Sigmoid colon (tissue), 7 donors: ENCODE results near the gene SH2D6. TPM values are rescaled to one million over a fixed set of nuclear protein-coding genes. Genes with fewer than 3 reads are reported as not detected.
"Not testable (repeated sequence)": the region's sequence is repeated elsewhere in the genome, so short reads cannot be mapped to it uniquely, and the experiment has no call there.

Experiments
- DNase-seq: peaks from one replicate; pipeline ENCODE4 v3.0.0-alpha.2; 2019
- H3K27ac ChIP-seq, 4 donors: fragments of 200-600 bp; sonication (generic); one replicate each; pipeline ENCODE4 v1.5.1; 2016 to 2019; ENCODE audit warnings: mild to moderate bottlenecking in 1 of 4
- H3K27me3 ChIP-seq, 3 donors: fragments of 200-600 bp; sonication (generic); one replicate each; pipeline ENCODE4 v1.5.1; 2019; ENCODE audit warnings: mild to moderate bottlenecking in 1 of 3
- H3K36me3 ChIP-seq, 4 donors: fragments of 200-600 bp; sonication (generic); one replicate each; pipeline ENCODE4 v1.5.1; 2016 to 2019
- H3K4me1 ChIP-seq, 4 donors: fragments of 200-600 bp; sonication (generic); one replicate each; pipeline ENCODE4 v1.5.1; 2017 to 2019
- H3K4me3 ChIP-seq, 4 donors: fragments of 200-600 bp; sonication (generic); one replicate each; pipeline ENCODE4 v1.5.1; 2017 to 2019; ENCODE audit warnings: mild to moderate bottlenecking in 2 of 4, moderate library complexity in 1 of 4
- H3K9me3 ChIP-seq, 4 donors: fragments of 200-600 bp in 3 of 4; sonication (generic) in 3 of 4; one replicate each; pipeline versions ENCODE4 v1.5.1 to v1.6.1; 2013 to 2019
- EP300 ChIP-seq, 4 donors: sonication (generic); formaldehyde crosslinking; IDR thresholded peaks; one replicate each; pipeline ENCODE4 v1.6.1; 2017; ENCODE audit warnings: antibody characterized with exemption in 4 of 4
- POLR2A ChIP-seq, 2 donors: fragments of 450-650 bp; IDR thresholded peaks; one replicate each; pipeline ENCODE4 v1.6.1; 2016; ENCODE audit warnings: antibody characterized with exemption in 2 of 2, mild to moderate bottlenecking in 2 of 2, moderate library complexity in 2 of 2
- POLR2AphosphoS5 ChIP-seq, 4 donors: sonication (generic); formaldehyde crosslinking; IDR thresholded peaks; one replicate each; pipeline ENCODE4 v1.6.1; 2017; ENCODE audit warnings: antibody characterized with exemption in 4 of 4
- WGBS, 2 donors: extraction: QIAGEN DNeasy Blood & Tissue Kit; methylation state at CpG; one replicate each; pipeline ENCODE4 v1.1.7; 2013; 5-methylcytosine and 5-hydroxymethylcytosine counted together
- intact Hi-C: fragments of 100-400 bp; cut with DNase I; formaldehyde crosslinking; loops from one replicate; pipeline ENCODE4 v1.15.1; 2023
- polyA plus RNA-seq, 3 donors: library from polyadenylated mRNA; stranded (reverse); fragments of 200-250 nt; gene quantifications; one replicate each; pipeline ENCODE4 v1.2.3, GENCODE V29; 2013
- total RNA-seq, 4 donors: library from RNA; depleted of rRNA; stranded (reverse); fragments of >200 nt; gene quantifications; one replicate each; pipeline ENCODE4 v1.1.0, GENCODE V29; 2016
- TF ChIP-seq, protein P1 (sequence below), 4 experiments: fragments of 450-650 bp in 3 of 4; fragments of 200-600 bp in 1 of 4; IDR thresholded peaks; one replicate each; pipeline ENCODE4 v1.5.1; 2016 to 2019; ENCODE audit warnings: antibody characterized with exemption in 4 of 4, mild to moderate bottlenecking in 3 of 4, moderate library complexity in 2 of 4
- donor health status: healthy with polysubstance abuse.
- donor health status: Bipolar disorder and iron deficiency.
- donor health status: healthy.

Gene SH2D6
- total and polyA plus RNA-seq, 7 donors, result 2.8 to 14.6 (median 11.4) TPM; not detected in 4

DNA sequence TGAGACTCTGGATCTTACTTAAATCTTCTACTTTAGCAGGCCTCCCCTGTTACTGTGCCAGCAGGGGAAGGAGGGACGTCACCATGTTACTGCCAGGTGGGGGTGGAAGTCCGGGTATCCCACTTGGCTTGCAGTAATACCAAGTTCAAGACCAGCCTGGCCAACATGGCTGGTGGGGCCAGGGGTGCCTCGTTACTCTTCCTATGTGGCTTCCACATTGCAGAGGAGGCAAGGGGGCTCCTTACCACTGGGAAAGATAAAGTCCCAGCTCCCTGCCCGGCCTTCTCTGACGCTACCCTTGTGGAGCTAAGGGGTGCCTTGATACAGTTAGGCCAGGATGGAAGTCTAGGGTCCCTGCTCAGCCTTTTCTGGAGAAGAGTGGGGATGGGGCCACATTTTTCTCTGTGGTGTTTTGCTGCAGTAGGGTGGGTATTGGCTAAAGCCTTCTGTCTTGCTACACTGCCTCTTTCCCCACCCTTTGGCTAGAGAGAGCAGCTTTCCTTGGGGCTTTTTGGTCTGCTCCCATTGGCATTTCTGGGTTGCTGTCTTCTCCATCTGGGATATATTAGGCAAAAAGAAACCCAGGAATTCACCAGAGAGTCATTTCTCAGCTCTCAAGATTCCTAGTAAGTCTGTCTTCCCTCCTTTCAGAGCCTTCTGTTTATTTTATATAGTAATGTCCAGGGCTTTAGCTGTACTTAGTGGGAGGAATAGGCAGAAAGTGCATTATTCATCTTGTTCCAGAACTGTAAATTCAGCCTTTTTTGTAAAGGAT is 42.0 kb upstream of the SH2D6 start:
- 94 to 96% methylated on average over 5 of the region's 5 CpGs for WGBS, 2 donors
- TF ChIP-seq POLR2A (IDR thresholded peaks at IDR 0.05), result no peak
- no peak for TF ChIP-seq EP300 (IDR thresholded peaks at IDR 0.05)
- TF ChIP-seq, protein P1, sequence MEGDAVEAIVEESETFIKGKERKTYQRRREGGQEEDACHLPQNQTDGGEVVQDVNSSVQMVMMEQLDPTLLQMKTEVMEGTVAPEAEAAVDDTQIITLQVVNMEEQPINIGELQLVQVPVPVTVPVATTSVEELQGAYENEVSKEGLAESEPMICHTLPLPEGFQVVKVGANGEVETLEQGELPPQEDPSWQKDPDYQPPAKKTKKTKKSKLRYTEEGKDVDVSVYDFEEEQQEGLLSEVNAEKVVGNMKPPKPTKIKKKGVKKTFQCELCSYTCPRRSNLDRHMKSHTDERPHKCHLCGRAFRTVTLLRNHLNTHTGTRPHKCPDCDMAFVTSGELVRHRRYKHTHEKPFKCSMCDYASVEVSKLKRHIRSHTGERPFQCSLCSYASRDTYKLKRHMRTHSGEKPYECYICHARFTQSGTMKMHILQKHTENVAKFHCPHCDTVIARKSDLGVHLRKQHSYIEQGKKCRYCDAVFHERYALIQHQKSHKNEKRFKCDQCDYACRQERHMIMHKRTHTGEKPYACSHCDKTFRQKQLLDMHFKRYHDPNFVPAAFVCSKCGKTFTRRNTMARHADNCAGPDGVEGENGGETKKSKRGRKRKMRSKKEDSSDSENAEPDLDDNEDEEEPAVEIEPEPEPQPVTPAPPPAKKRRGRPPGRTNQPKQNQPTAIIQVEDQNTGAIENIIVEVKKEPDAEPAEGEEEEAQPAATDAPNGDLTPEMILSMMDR (IDR thresholded peaks at IDR 0.05), result no peak
- TF ChIP-seq POLR2AphosphoS5 (IDR thresholded peaks at IDR 0.05), result no peak
- H3K27me3 ChIP-seq, result no peaks in the 10 kb centered on the region
- intact Hi-C loops, result no loop called here
- no peaks in the 10 kb centered on the region for H3K4me1 ChIP-seq
- no peak overlapping the region for H3K4me3 ChIP-seq
- no peak for DNase-seq
- no peak overlapping the region for H3K27ac ChIP-seq
- peaks cover 0 to 60% (median 10%) of the 10 kb centered on the region in 4 donors for H3K36me3 ChIP-seq
- no peaks in the 10 kb centered on the region for H3K9me3 ChIP-seq

DNA sequence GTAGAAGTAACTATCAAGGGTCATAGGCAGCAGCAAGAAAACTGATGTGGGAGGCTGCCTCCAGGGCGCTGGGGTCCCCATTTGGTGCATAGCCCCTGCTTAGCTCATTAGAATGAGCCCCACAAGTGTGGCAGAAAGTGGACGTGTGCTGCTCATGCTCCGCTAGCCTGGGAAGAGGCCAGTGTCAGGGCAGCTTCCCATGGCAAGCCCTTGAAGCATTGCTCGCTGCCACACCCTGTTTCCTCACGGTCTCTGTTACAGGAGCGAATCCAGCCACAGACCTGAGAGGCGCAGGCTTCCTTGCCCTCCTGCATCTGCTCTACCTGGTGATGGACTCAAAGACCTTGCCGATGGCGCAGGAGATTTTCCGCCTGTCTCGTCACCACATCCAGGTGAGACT is 41.4 kb upstream of the SH2D6 start:
- H3K27ac ChIP-seq, result no peak overlapping the region

DNA sequence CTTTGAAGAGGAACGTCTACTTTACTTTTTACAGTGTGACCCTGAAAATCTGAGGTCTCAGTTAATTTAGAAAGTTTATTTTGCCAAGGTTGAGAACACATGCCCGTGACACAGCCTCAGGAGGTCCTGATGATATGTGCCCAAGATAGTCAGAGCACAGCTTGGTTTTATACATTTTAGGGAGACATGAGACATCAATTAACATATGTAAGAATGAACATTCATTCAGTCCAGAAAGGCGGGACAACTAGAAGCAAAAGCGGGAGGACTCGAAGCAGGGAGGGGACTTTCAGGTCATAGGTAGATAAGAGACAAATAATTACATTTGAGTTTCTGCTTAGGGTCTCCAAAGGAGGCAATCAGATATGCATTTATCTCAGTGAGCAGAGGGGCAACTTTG is 40.3 kb upstream of the SH2D6 start:
- H3K4me3 ChIP-seq, result no peak overlapping the region
- H3K27ac ChIP-seq, result no peak overlapping the region
- intact Hi-C loops, result no loop called here
- H3K9me3 ChIP-seq, result no peaks in the 10 kb centered on the region
- H3K4me1 ChIP-seq, result no peaks in the 10 kb centered on the region
- TF ChIP-seq, protein P1 (IDR thresholded peaks at IDR 0.05), result no peak
- no peak for TF ChIP-seq EP300 (IDR thresholded peaks at IDR 0.05)
- no peak for TF ChIP-seq POLR2A (IDR thresholded peaks at IDR 0.05)
- H3K27me3 ChIP-seq, result no peaks in the 10 kb centered on the region
- 94 to 95% methylated on average over 5 of the region's 5 CpGs for WGBS, 2 donors
- DNase-seq, result no peak
- peaks cover 0 to 60% (median 9%) of the 10 kb centered on the region in 4 donors for H3K36me3 ChIP-seq

More for the DNA sequence above, 41.4 kb upstream of the SH2D6 start:
- no peaks in the 10 kb centered on the region for H3K9me3 ChIP-seq
- H3K36me3 ChIP-seq, result peaks cover 0 to 58% (median 9%) of the 10 kb centered on the region in 4 donors
- no peak for DNase-seq
- 94% methylated on average over 11 of the region's 11 CpGs for WGBS, 2 donors
- H3K4me1 ChIP-seq, result no peaks in the 10 kb centered on the region
- no peaks in the 10 kb centered on the region for H3K27me3 ChIP-seq
- intact Hi-C loops, result no loop called here
- no peak overlapping the region for H3K4me3 ChIP-seq
- no peak for TF ChIP-seq EP300 (IDR thresholded peaks at IDR 0.05)
- no peak for TF ChIP-seq POLR2A (IDR thresholded peaks at IDR 0.05)

DNA sequence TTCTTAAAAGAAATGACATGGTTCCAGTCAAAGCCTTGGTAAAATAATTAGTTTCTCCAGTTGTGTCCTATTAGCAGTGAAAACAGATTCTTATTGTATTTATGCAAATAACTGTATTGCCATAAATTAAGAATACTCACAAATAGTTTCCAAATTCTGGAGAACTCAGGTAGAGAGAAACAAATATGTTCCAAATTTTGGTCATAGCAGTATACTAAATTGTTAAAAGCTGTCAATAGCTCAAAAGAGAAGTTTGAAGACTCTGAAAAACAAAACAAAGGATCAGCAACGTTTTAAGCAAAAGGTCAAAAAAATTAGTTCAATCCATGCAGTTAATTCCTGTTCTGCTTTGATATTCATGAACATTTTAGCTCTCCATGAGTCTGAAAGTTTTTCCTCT is 38.5 kb upstream of the SH2D6 start:
- no peak overlapping the region for H3K27ac ChIP-seq
- no peak for DNase-seq
- H3K4me3 ChIP-seq, result no peak overlapping the region
- no peaks in the 10 kb centered on the region for H3K4me1 ChIP-seq
- peaks cover 0 to 78% (median 9%) of the 10 kb centered on the region in 4 donors for H3K36me3 ChIP-seq
- TF ChIP-seq POLR2A (IDR thresholded peaks at IDR 0.05) (no peak), EP300 (IDR thresholded peaks at IDR 0.05) (no peak), POLR2AphosphoS5 (IDR thresholded peaks at IDR 0.05) (no peak)
- TF ChIP-seq, protein P1 (IDR thresholded peaks at IDR 0.05), result no peak
- 85 to 88% methylated on average over 1 of the region's 1 CpG for WGBS, 2 donors
- intact Hi-C loops, result no loop called here
- H3K27me3 ChIP-seq, result no peaks in the 10 kb centered on the region
- no peaks in the 10 kb centered on the region for H3K9me3 ChIP-seq

DNA sequence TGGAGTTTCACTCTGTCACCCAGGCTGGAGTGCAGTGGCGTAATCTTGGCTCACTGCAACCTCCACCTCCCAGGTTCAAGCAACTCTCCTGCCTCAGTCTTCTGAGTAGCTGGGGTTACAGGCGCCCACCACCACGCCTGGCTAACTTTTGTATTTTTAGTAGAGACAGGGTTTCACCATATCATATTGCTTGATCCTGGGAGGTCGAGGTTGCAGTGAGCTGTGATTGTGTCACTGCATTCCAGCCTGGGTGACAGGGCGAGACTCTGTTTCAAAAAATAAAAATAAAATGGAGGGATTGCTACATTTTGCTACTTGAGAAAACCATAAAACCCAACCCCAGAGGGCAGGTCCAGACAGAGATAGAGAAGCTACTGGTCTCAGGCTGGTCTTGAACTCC is 35.4 kb upstream of the SH2D6 start:
- H3K36me3 ChIP-seq, result peaks cover 0 to 83% (median 13%) of the 10 kb centered on the region in 4 donors
- H3K9me3 ChIP-seq, H3K27ac ChIP-seq, H3K27me3 ChIP-seq, DNase-seq, H3K4me1 ChIP-seq, H3K4me3 ChIP-seq, intact Hi-C loops: not testable (repeated sequence)
- WGBS, 2 donors, result 92 to 95% methylated on average over 5 of the region's 5 CpGs

DNA sequence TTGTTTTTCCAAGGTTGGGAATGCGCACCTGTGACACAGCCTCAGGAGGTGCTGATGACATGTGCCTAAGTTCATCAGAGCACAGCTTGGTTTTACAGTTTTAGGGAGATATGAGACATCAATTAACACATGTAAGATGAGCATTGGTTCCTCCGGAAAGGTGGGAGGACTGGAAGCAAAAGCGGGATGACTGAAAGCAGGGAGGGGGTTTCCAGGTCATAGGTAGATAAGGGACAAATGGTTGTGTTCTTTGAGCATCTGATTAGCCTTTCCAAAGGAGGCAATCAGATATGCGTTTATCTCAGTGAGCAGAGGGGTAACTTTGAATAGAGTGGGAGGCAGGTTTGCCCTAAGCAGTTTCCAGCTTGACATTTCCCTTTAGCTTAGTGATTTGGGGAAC is 34.7 kb upstream of the SH2D6 start:
- Histone ChIP-seq H3K27ac (no peak overlapping the region), H3K27me3 (no peaks in the 10 kb centered on the region), H3K4me1 (no peaks in the 10 kb centered on the region), H3K36me3 (peaks cover 0 to 83% (median 10%) of the 10 kb centered on the region in 4 donors), H3K9me3 (no peaks in the 10 kb centered on the region), H3K4me3 (no peak overlapping the region)
- intact Hi-C loops, result no loop called here
- whole genome bisulfite sequencing, 2 donors, result 90 to 92% methylated on average over 4 of the region's 4 CpGs
- no peak for DNase-seq
- TF ChIP-seq, protein P1 (IDR thresholded peaks at IDR 0.05), result no peak
- no peak for TF ChIP-seq POLR2AphosphoS5 (IDR thresholded peaks at IDR 0.05)
- TF ChIP-seq POLR2A (IDR thresholded peaks at IDR 0.05), result no peak
- no peak for TF ChIP-seq EP300 (IDR thresholded peaks at IDR 0.05)
